Peyer's patch (tissue), 4 donors: Measurements from ENCODE around the gene ZNF451.

Experiments
- POLR2A ChIP-seq, 2 donors: fragments of 450-650 bp; IDR thresholded peaks; one replicate each; pipeline ENCODE4 v1.5.1; 2017; ENCODE audit warnings: antibody characterized with exemption in 2 of 2, mild to moderate bottlenecking in 2 of 2, moderate library complexity in 2 of 2
- TF ChIP-seq, protein P1 (sequence below), 6 experiments: fragments of 450-650 bp in 4 of 6; fragments of 200-600 bp in 2 of 6; sonication (generic) in 1 of 6; IDR thresholded peaks; one replicate each; pipeline ENCODE4 v1.5.1; 2017 to 2019; ENCODE audit warnings: antibody characterized with exemption in 6 of 6, mild to moderate bottlenecking in 3 of 6, moderate library complexity in 1 of 6

DNA sequence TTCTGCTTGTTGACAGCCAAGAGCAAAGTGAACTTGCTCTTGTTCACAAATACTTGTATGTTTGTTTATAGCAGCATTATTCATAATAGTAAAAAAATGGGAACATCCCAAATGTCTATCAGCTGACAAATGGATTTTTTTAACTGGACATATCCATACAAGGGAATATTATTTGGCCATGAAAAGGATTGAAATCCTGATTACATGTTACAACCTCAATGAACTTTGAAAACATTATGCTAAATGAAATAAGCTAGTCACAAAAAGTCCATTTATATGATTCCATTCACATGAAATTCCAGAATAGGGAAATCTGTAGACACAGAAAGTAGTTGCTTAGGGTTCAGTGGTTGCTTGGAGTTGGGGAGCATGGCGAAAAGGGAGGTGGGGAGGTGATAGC is 53.7 kb downstream of the ZNF451 start:
- no peak for TF ChIP-seq POLR2A (IDR thresholded peaks at IDR 0.05)
- TF ChIP-seq, protein P1, sequence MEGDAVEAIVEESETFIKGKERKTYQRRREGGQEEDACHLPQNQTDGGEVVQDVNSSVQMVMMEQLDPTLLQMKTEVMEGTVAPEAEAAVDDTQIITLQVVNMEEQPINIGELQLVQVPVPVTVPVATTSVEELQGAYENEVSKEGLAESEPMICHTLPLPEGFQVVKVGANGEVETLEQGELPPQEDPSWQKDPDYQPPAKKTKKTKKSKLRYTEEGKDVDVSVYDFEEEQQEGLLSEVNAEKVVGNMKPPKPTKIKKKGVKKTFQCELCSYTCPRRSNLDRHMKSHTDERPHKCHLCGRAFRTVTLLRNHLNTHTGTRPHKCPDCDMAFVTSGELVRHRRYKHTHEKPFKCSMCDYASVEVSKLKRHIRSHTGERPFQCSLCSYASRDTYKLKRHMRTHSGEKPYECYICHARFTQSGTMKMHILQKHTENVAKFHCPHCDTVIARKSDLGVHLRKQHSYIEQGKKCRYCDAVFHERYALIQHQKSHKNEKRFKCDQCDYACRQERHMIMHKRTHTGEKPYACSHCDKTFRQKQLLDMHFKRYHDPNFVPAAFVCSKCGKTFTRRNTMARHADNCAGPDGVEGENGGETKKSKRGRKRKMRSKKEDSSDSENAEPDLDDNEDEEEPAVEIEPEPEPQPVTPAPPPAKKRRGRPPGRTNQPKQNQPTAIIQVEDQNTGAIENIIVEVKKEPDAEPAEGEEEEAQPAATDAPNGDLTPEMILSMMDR (IDR thresholded peaks at IDR 0.05) = no peak
